HG02970 (cell line): ENCODE results near the gene EPHX1.
A peak's percentile ranks its signal among the peaks of the same experiment; 100 is the strongest.

Source experiments
- ATAC-seq: cut with Tn5 transposase; IDR thresholded peaks from one replicate; pipeline ENCODE4 v1.9.1; 2021; ENCODE audit warnings: mild to moderate bottlenecking, moderate library complexity, moderate number of reproducible peaks; ENCODE audit not compliant: unreplicated experiment, low FRiP score

Gene EPHX1

GRCh38 chr1:225840223-225840610, 30.3 kb downstream of the EPHX1 start:
- no peak for ATAC-seq

DNA sequence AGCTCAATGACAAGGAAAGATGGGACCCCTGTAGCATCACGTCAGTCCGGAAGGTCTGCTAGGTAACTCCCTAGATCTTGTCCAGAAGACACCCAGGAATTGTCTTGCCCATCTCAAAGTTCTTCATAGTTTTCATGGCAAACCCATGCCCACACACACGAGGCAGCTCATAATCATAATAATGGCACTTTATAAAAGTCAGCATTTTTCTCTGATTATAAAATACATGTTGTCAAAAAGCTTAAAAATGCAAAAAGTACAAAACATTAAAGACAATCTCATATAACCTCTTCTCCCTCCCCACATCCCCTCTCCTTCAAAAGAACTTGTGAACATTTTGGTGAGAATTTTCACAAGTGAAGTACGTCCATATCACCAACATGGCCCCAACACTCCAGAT, 30.8 kb downstream of the EPHX1 start:
- no peak for ATAC-seq

DNA sequence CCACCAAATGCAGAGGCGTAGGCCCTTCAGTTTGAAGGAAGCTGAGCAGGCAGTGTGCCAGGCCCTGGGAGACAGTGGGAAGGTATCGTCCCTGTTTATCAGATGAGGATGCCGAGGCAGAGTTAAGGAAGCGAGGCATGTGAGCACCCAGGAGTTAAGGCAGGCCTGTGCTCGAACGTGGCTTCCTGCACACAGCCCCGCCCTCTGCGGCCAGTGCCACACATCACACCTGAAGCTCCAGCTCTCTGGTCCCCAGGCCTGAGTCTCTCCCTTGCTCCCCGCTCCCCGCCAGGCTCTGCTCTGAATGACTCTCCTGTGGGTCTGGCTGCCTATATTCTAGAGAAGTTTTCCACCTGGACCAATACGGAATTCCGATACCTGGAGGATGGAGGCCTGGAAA, 32.1 kb downstream of the EPHX1 start:
- ATAC-seq = no peak

GRCh38 chr1:225842788-225843425, 33.0 kb downstream of the EPHX1 start:
- ATAC-seq = no peak

- ATAC-seq = no peak
These were observed 33.5 kb downstream of the EPHX1 start for GRCh38 chr1:225843426-225843795.

- no peak for ATAC-seq
These were observed 34.5 kb downstream of the EPHX1 start for GRCh38 chr1:225844236-225845061.

GRCh38 chr1:225845097-225845496, 35.2 kb downstream of the EPHX1 start:
- ATAC-seq = no peak

GRCh38 chr1:225845571-225846259, 35.8 kb downstream of the EPHX1 start:
- no peak for ATAC-seq

DNA sequence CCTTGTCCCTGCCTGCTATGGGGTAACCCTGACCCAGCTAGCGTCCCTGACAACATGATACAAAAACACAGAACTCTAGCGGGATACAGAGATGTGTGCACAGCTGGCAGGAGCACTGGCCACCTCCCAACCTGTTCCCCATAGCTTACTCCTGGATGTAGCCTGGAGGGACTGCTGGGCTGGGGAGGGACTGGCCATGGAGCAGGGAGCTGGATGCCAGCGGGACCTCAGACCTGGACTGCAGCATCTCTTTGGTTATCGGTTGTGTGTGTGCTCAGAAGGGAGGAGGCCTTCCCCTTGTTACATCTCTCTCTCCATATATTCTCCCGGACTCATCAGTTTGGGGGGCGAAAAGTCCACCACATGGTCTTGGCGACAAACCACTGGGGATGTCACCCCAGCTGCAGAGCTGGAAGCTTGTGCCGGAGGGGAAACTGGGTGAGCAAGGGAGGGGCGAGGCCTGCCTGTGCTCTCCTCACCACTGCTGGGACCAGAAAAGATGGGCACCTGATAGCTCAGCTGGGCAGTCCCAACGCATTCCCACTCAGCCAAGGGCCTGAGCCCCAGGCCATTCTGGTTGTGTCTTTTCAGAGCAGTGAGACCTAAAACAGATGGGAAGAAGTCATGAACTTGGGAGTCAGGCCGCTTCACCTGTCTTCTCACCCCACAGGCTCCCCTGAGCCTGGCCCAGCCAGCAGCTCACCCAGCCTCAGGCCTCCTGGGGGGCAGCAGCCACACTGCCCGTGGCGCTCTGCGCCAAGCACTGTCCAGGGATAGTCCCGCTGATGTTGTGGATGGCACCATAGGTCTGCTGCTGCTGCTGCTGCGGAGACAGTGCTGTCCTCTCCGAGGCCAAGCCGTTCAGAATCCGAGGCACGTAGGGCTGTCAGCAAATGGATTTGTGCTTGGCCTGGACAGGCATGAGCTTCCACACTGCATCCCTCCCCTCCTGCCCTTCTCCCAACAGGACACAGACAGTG, 36.7 kb downstream of the EPHX1 start:
- no peak for ATAC-seq

DNA sequence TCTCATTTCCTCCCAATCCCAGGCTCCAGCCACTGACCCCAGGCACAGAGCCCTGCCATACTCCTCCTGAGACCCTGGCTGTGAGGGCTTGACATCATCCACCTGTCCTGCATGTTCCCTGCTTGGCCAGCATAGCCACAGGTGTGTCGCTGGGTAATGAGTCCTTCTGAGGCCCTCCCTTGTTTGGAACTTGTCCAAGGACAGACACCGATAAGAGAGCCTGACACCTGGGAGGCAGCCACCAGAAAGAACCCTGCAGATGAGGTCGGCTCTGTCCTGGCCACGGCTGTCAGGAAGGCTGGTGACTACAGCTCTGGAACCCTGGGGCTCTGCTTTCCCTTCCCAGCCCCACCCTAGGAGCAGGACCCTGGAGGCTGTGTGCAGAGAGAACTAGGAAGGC, 37.7 kb downstream of the EPHX1 start:
- ATAC-seq = no peak

GRCh38 chr1:225848030-225848955, 38.4 kb downstream of the EPHX1 start:
- peak; percentile 40 for ATAC-seq

DNA sequence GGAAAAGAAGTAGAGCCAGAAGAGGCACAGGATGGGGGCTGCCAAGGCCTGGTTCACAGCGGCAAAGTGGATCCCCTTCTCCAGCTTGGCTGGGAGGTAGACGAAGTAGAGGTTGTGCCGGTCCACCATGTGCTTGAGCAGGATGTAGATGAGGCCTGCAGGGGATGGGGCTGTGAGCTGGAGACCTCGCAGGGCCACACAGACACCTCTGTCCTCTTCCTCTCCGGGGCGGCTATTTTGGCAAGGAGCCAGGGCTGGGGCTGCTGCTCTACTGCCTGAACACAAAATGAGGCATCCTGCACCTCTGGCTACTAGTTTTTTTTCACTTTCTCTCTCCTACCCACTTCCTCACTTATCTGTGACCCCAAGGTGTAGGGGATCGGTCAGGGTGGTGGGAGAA, 40.0 kb downstream of the EPHX1 start:
- no peak for ATAC-seq

DNA sequence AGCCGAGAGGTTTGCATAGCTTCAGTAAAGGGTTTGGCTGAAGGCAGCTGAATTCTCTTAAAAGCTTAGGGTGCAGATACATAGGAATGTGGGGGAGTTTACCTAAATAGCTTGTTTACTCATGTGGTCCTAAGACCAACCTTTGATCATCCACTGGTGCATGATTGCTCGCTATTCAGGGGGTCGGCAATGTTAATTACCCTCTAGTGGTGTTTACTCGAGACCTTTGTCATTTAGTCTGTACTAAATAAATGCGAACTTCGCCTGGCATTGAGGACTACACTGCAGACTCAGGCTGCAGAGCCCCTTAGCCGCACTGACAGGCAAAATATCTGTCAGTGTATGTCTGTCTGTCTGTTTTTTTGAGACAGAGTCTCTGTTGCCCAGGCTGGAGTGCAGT, 40.4 kb downstream of the EPHX1 start:
- no peak for ATAC-seq

GRCh38 chr1:225851805-225852204, 41.9 kb downstream of the EPHX1 start:
- ATAC-seq = no peak

GRCh38 chr1:225852413-225853124, 42.6 kb downstream of the EPHX1 start:
- no peak for ATAC-seq

DNA sequence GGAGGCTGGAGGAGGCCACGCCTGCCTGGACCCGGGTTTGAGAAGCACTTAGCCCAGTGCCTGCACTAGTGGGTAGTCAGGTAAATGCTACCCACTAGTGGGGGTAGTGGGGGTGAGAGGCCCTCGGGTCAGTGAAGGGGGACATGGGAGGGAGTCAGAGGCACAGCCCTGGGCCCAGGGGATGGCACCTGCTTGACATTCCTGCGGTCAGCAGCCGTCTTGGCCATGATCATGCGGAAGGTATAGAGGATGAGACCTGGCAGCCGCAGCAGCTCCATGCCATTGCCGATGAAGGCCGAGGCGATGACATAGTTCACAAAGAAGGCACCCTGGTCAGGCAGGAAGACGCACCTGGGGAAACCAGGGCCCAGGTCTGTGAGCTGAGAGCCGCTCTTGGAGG, 43.5 kb downstream of the EPHX1 start:
- no peak for ATAC-seq

DNA sequence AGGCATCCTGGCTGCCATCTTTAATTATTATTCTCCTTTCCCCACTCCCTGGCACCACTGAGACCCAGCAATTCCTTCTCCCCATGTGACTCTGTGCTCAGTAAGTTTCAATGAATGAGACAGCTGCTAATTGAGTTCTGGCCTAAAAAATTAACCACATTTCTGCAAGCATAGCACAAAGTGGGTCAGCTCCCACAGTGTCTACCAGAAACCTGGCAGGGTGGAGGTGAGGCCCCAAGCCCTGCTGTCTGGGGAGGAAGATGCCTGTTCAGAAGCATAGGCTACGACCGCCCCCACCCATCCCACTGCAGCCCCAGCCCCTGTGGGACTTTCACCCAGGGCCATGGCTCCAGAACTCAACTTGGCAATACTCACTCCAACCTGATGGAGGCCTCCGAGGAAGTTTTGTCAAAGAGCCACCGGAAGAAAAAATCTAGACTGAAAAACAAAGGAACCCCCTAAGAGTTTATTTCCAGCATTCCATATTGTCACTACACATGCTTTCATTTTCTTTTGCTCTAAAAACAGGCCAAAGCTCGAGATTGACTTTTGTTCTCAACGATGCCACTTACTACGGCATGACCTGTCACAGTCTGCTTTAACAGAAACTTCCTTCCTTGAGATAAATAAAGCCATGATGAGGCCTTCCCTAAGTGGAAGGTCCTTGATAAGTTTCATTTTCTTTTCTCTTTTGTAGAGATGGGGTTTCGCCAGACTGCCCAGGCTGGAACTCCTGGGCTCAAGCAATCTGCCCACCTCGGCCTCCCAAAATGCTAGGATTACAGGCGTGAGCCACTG, 45.8 kb downstream of the EPHX1 start:
- ATAC-seq = no peak

GRCh38 chr1:225857256-225857655, 47.3 kb downstream of the EPHX1 start:
- ATAC-seq = no peak
